Thymus (tissue), 11 donors: ENCODE data around the gene KDM2B. TPM values are rescaled to one million over a fixed set of nuclear protein-coding genes. Genes with fewer than 3 reads are reported as not detected.

Source experiments
- DNase-seq, 9 donors: peaks; one replicate each; pipeline ENCODE4 v3.0.0-alpha.2; 2013; ENCODE audit warnings: low spot score in 9 of 9, low read depth in 6 of 9, missing footprints in 1 of 9
- H3K27ac ChIP-seq, 2 donors: one replicate each; pipeline ENCODE4 v1.5.1; 2013; ENCODE audit warnings: control low read depth in 1 of 2, low read depth in 1 of 2, low read length in 1 of 2, mild to moderate bottlenecking in 1 of 2, moderate library complexity in 1 of 2
- H3K27me3 ChIP-seq, 2 donors: one replicate each; pipeline ENCODE4 v1.5.1; 2013; ENCODE audit warnings: low read length in 1 of 2; ENCODE audit not compliant: control insufficient read depth in 2 of 2, insufficient read depth in 1 of 2
- H3K36me3 ChIP-seq, 2 donors: one replicate each; pipeline ENCODE4 v1.5.1; 2013; ENCODE audit warnings: low read length in 1 of 2, mild to moderate bottlenecking in 1 of 2, moderate library complexity in 1 of 2; ENCODE audit not compliant: control insufficient read depth in 2 of 2, insufficient read depth in 2 of 2
- H3K4me1 ChIP-seq, 2 donors: one replicate each; pipeline ENCODE4 v1.5.1; 2013; ENCODE audit warnings: low read length in 2 of 2; ENCODE audit not compliant: control insufficient read depth in 2 of 2, insufficient read depth in 2 of 2
- H3K4me3 ChIP-seq, 2 donors: one replicate each; pipeline ENCODE4 v1.5.1; 2013; ENCODE audit warnings: low read length in 2 of 2, control low read depth in 1 of 2, mild to moderate bottlenecking in 1 of 2
- H3K9me3 ChIP-seq, 2 donors: one replicate each; pipeline ENCODE4 v1.5.1; 2013; ENCODE audit warnings: low read length in 1 of 2, mild to moderate bottlenecking in 1 of 2; ENCODE audit not compliant: control insufficient read depth in 2 of 2, insufficient read depth in 1 of 2
- WGBS: extraction: QIAGEN DNeasy Blood & Tissue Kit; methylation state at CpG from one replicate; pipeline ENCODE4 v1.1.7; 2013; 5-methylcytosine and 5-hydroxymethylcytosine counted together
- polyA plus RNA-seq: library from polyadenylated mRNA; stranded (reverse); fragments of 200-250 nt; gene quantifications from one replicate; pipeline ENCODE4 v1.2.3, GENCODE V29; 2013
- total RNA-seq: library from RNA; stranded (reverse); fragments of 120-200 nt; gene quantifications from one replicate; pipeline ENCODE4 v1.2.4, GENCODE V29; 2013
- donor health status: healthy.

The KDM2B gene
- total and polyA plus RNA-seq, 2 donors = 25.9 to 26.4 TPM

DNA sequence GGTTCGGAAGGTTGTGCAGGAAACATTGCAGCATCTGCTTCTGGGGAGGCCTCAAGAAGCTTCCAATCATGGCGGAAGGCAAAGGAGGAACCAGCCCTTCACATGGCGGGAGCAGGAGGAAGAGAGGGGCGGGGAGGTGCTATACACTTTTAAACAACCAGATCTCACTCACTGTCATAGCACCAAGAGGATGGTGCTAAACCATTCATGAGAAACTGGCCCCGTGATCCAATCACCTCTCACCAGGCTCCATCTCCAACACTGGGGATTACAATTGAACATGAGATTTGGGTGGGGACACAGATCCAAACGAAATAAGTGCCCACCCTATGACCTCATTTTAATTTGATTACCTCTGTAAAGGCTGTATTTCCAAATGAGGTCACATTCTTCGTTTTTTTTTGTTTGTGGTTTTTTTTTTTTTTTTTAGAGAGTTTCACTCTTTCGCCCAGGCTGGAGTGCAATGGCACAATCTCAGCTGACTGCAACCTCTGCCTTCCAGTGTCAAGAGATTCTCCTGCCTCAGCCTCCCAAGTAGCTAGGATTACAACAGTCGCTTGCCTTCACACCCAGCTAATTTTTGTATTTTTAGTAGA, 34.1 kb upstream of the KDM2B start:
- H3K27ac ChIP-seq = no peak overlapping the region
- no peak overlapping the region for H3K4me3 ChIP-seq
- H3K36me3 ChIP-seq = no peaks in the 10 kb centered on the region
- H3K9me3 ChIP-seq = peaks cover 0 to 4% of the 10 kb centered on the region in 2 donors
- no peak for DNase-seq
- peaks cover 0 to 3% of the 10 kb centered on the region in 2 donors for H3K4me1 ChIP-seq
- 81% methylated on average over 9 of the region's 9 CpGs for WGBS
- H3K27me3 ChIP-seq = no peaks in the 10 kb centered on the region

DNA sequence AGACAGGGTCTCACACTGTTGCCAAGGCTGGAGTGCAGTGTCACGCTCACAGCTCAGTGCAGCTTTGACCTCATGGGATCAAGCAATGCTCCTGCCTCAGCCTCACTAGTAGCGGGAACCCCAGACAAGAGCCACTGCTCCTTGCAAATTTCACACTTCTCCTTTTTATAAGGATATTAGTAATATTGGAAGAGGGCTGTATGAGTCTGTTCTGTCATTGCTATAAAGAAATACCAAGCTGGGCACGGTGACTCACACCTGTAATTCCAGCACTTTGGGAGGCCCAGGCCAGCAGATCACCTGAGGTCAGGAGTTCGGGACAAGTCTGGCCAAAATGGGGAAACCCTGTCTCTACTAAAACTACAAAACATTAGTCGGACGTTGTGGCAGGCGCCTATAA, 32.6 kb upstream of the KDM2B start:
- H3K27ac ChIP-seq = no peak overlapping the region
- no peaks in the 10 kb centered on the region for H3K27me3 ChIP-seq
- H3K9me3 ChIP-seq = peaks cover 0 to 4% of the 10 kb centered on the region in 2 donors
- H3K36me3 ChIP-seq = no peaks in the 10 kb centered on the region
- peaks cover 0 to 3% of the 10 kb centered on the region in 2 donors for H3K4me1 ChIP-seq
- no peak overlapping the region for H3K4me3 ChIP-seq
- 98% methylated on average over 7 of the region's 7 CpGs for WGBS
- no peak for DNase-seq

DNA sequence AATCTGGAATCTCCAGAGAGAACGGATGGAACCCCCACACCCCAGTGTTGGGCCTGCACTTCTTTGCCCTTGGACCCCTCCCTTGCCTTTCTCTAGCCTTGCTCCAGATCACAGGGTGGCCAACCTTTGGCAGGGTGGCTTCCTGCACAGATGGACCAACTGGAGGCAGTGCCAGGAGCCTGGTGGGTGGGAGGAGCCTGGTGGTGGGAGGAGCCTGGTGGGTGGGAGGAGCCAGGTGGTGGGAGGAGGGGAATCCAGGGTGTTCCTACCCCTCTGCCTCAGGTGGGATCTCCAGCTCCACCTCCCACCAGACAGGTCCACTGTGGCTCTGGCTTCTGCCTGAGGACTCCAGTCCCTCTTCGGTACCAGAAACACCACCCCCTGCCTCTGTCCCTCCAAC, 30.5 kb upstream of the KDM2B start:
- no peak for DNase-seq
- Histone ChIP-seq H3K27me3 (no peaks in the 10 kb centered on the region), H3K36me3 (no peaks in the 10 kb centered on the region), H3K4me3 (no peak overlapping the region), H3K9me3 (peaks cover 0 to 4% of the 10 kb centered on the region in 2 donors), H3K4me1 (peaks cover 0 to 3% of the 10 kb centered on the region in 2 donors), H3K27ac (no peak overlapping the region)
- 95% methylated on average over 2 of the region's 2 CpGs for WGBS

GRCh38 chr12:121610239-121611149, 29.7 kb upstream of the KDM2B start:
- WGBS = 88% methylated on average over 11 of the region's 11 CpGs
- DNase-seq = no peak
- Histone ChIP-seq H3K4me1 (peaks cover 0 to 3% of the 10 kb centered on the region in 2 donors), H3K27me3 (no peaks in the 10 kb centered on the region), H3K27ac (no peak overlapping the region), H3K4me3 (no peak overlapping the region), H3K36me3 (no peaks in the 10 kb centered on the region), H3K9me3 (peaks cover 0 to 4% of the 10 kb centered on the region in 2 donors)

DNA sequence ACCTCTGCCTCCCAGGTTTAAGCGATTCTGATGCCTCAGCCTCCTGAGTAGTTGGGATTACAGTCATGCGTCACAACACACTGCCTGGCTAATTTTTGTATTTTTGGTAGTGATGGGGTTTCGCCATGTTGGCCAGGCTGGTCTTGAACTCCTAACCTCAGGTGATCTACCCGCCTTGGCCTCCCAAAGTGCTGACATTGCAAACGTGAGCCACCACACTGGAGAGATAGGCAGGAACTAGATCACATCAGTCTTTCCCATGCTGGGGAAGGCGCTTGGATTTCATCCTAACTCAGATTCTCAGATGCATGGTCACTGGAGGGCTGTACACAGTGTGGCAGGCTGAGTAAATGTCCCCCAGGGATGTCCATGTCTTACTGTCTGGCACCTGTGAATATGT, 27.5 kb upstream of the KDM2B start:
- no peaks in the 10 kb centered on the region for H3K4me1 ChIP-seq
- H3K9me3 ChIP-seq = no peaks in the 10 kb centered on the region
- no peaks in the 10 kb centered on the region for H3K36me3 ChIP-seq
- H3K27me3 ChIP-seq = no peaks in the 10 kb centered on the region
- DNase-seq = no peak
- 97% methylated on average over 6 of the region's 6 CpGs for WGBS
- no peak overlapping the region for H3K27ac ChIP-seq
- no peak overlapping the region for H3K4me3 ChIP-seq

DNA sequence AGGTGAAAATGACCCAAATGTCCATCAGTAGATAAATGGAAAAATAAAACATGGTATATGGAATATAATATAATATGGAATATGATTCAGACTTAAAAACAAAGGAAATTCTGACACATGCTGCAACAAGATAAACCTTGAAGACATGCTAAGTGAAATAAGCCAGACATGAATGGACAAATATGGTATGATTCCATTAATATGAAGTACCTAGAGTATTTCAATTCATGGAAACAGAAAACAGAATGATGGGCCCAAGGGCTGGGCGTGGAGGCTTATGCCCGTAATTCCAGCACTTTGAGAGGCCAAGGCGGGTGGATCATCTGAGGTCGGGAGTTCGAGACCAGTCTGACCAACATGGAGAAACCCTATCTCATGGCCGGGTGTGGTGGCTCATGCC, 22.8 kb upstream of the KDM2B start:
- 97% methylated on average over 6 of the region's 6 CpGs for WGBS
- no peaks in the 10 kb centered on the region for H3K27me3 ChIP-seq
- H3K4me3 ChIP-seq = no peak overlapping the region
- DNase-seq = no peak
- H3K4me1 ChIP-seq = peaks cover 0 to 3% of the 10 kb centered on the region in 2 donors
- no peaks in the 10 kb centered on the region for H3K9me3 ChIP-seq
- no peaks in the 10 kb centered on the region for H3K36me3 ChIP-seq
- no peak overlapping the region for H3K27ac ChIP-seq

DNA sequence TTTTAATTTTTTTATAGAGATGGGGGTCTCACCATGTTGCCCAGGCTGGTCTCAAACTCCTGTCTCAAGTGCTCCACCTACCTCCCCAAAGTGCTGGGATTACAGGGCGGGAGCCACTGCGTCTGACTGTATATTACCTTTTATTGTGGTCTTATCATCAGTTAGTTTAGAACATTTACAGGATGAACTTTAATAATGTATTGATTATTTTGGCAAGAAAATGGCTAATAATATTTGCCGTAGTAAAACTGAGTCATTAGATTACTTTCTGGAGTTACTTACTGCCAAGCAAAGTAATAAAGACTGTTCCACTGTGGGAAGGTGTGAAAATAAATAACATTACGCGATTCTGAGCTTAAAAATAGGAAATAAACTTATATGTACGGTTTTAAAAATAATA, 21.9 kb upstream of the KDM2B start:
- 98% methylated on average over 6 of the region's 6 CpGs for WGBS

DNA sequence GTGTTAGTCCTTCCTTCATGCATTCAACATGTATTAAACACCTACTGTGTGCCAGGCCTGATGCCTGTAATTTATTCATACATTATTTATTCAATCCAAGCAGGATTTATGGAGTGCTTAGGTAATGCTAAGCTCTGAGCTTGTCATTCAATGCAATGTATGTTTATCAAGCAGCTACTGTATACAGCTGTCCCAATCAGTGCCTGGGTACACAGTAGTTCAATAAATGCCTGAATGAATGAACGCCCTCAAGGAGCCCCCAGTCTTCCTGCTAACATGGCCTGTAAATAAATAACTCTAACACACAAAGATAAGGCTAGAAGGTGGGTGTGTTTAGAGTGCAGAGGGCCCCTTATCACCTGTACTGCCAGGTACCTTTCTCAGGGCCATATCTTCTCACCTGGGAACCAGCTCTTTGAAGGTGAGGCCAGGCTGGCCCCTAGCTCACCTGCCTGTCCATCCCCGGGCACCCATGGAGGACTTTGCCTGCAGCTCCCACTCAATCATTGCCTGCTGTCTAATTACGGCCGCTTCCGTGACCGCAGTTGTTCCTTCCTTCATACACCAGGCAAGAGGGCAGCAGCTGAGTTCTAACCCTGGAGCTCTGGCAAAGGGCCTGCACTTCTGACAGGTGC, 20.0 kb upstream of the KDM2B start:
- Histone ChIP-seq H3K27me3 (no peaks in the 10 kb centered on the region), H3K36me3 (no peaks in the 10 kb centered on the region), H3K4me3 (no peak overlapping the region), H3K9me3 (no peaks in the 10 kb centered on the region), H3K27ac (no peak overlapping the region), H3K4me1 (peaks cover 0 to 3% of the 10 kb centered on the region in 2 donors)
- WGBS = 94% methylated on average over 6 of the region's 6 CpGs
- no peak for DNase-seq

More for the DNA sequence above, 21.9 kb upstream of the KDM2B start:
- no peak overlapping the region for H3K4me3 ChIP-seq
- H3K27ac ChIP-seq = no peak overlapping the region
- no peaks in the 10 kb centered on the region for H3K36me3 ChIP-seq
- no peaks in the 10 kb centered on the region for H3K27me3 ChIP-seq
- peaks cover 0 to 3% of the 10 kb centered on the region in 2 donors for H3K4me1 ChIP-seq
- no peak for DNase-seq
- H3K9me3 ChIP-seq = no peaks in the 10 kb centered on the region

DNA sequence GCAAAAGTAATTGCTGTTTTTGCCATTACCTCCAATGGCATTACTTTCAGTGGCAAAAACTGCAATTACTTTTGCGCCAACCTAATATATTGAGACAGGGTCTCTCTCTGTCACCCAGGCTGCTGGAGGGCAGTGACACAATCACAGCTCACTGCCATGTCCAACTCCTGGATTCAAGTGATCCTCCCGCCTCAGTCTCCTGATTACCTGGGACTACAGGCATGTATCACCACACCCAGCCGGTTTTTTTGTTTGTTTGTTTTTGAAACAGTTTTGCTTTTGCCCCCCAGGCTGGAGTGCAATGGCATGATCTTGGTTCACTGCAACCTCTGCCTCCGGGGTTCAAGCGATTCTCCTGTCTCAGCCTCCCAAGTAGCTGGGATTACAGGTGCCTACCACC, 15.7 kb upstream of the KDM2B start:
- WGBS = 96% methylated on average over 5 of the region's 5 CpGs

More for the DNA sequence above, 15.7 kb upstream of the KDM2B start:
- H3K4me1 ChIP-seq = peaks cover 0 to 6% of the 10 kb centered on the region in 2 donors
- H3K27ac ChIP-seq = no peak overlapping the region
- H3K4me3 ChIP-seq = no peak overlapping the region
- no peaks in the 10 kb centered on the region for H3K36me3 ChIP-seq
- peaks cover 0 to 3% of the 10 kb centered on the region in 2 donors for H3K9me3 ChIP-seq
- no peak for DNase-seq
- H3K27me3 ChIP-seq = no peaks in the 10 kb centered on the region
